ENCODE data around the gene FKRP.
A peak's percentile ranks its signal among the peaks of the same experiment; 100 is the strongest.
"Not testable (repeated sequence)": the region's sequence is repeated elsewhere in the genome, so short reads cannot be mapped to it uniquely, and the experiment has no call there.

FKRP gene

GRCh38 chr19:46759817-46760333, 14.0 kb downstream of the FKRP start:
- no peak for DNase-seq

- DNase-seq: no peak
Observed at GRCh38 chr19:46760363-46760762, 14.5 kb downstream of the FKRP start.

GRCh38 chr19:46760897-46761296, 15.0 kb downstream of the FKRP start:
- not testable (repeated sequence) for DNase-seq

GRCh38 chr19:46761418-46761831, 15.6 kb downstream of the FKRP start:
- DNase-seq: no peak

- DNase-seq: no peak
Observed at GRCh38 chr19:46762245-46762890, 16.5 kb downstream of the FKRP start.

- no peak for DNase-seq
Observed at GRCh38 chr19:46764817-46765291, 19.0 kb downstream of the FKRP start.

GRCh38 chr19:46766569-46767317, 20.9 kb downstream of the FKRP start:
- no peak for DNase-seq

- DNase-seq: not testable (repeated sequence)
Observed at GRCh38 chr19:46768746-46769145, 22.9 kb downstream of the FKRP start.

GRCh38 chr19:46772170-46773017, 26.5 kb downstream of the FKRP start:
- no peak for DNase-seq

GRCh38 chr19:46773018-46773399, 27.2 kb downstream of the FKRP start:
- DNase-seq: no peak

- DNase-seq: no peak
Observed at GRCh38 chr19:46775642-46776258, 29.9 kb downstream of the FKRP start.

GRCh38 chr19:46776927-46777911, 31.4 kb downstream of the FKRP start:
- no peak for DNase-seq

GRCh38 chr19:46777956-46778645, 32.2 kb downstream of the FKRP start:
- DNase-seq: not testable (repeated sequence)

- DNase-seq: no peak
Observed at GRCh38 chr19:46782355-46783019, 36.6 kb downstream of the FKRP start.

GRCh38 chr19:46783670-46784069, 37.8 kb downstream of the FKRP start:
- peak; percentile 79 for DNase-seq

- no peak for DNase-seq
Observed at GRCh38 chr19:46784262-46785053, 38.6 kb downstream of the FKRP start.

- no peak for DNase-seq
Observed at GRCh38 chr19:46785054-46785979, 39.5 kb downstream of the FKRP start.

- no peak for DNase-seq
Observed at GRCh38 chr19:46785980-46786235, 40.1 kb downstream of the FKRP start.
